Activated T-cell treated with anti-CD3 and anti-CD28 coated beads for 48 hours (primary cell): ENCODE data around the gene OR5K2.

ENCODE experiments used
- DNase-seq: peaks from one replicate; pipeline ENCODE4 v3.0.0-alpha.2; 2020; ENCODE audit warnings: low read depth

The OR5K2 gene

GRCh38 chr3:98497381-98497780 is at the start of gene OR5K2:
Gene OR5K2, plus strand, starts transcription at chr3:98497681. Its CDS starts 0 bp downstream, at chr3:98497681.
- DNase-seq, result no peak

GRCh38 chr3:98449606-98450193 is 47.8 kb upstream of the OR5K2 start:
- no peak for DNase-seq

GRCh38 chr3:98450372-98450771 is 47.1 kb upstream of the OR5K2 start:
- no peak for DNase-seq

- no peak for DNase-seq
Measured at GRCh38 chr3:98453827-98454226, 43.7 kb upstream of the OR5K2 start.

- no peak for DNase-seq
Measured at GRCh38 chr3:98454929-98455328, 42.6 kb upstream of the OR5K2 start.

- DNase-seq, result no peak
Measured at GRCh38 chr3:98457543-98457942, 39.9 kb upstream of the OR5K2 start.

GRCh38 chr3:98460220-98460619 is 37.3 kb upstream of the OR5K2 start:
- DNase-seq, result no peak

- no peak for DNase-seq
Measured at GRCh38 chr3:98462901-98463300, 34.6 kb upstream of the OR5K2 start, which contains the start of gene OR5K1. Gene OR5K1, plus strand, starts transcription at chr3:98463201. Its CDS starts 6,376 bp downstream, at chr3:98469577.

GRCh38 chr3:98482717-98483482 is 14.6 kb upstream of the OR5K2 start:
- DNase-seq, result no peak

- no peak for DNase-seq
Measured at GRCh38 chr3:98483626-98484025, 13.9 kb upstream of the OR5K2 start.

GRCh38 chr3:98500019-98500418 is 2.5 kb downstream of the OR5K2 start:
- DNase-seq, result no peak

GRCh38 chr3:98501270-98501669 is 3.8 kb downstream of the OR5K2 start:
- DNase-seq, result no peak

- no peak for DNase-seq
Measured at GRCh38 chr3:98501863-98502576, 4.5 kb downstream of the OR5K2 start.

GRCh38 chr3:98504539-98504938 is 7.1 kb downstream of the OR5K2 start:
- no peak for DNase-seq

GRCh38 chr3:98508582-98508981 is 11.1 kb downstream of the OR5K2 start:
- DNase-seq, result no peak

GRCh38 chr3:98512576-98512975 is 15.1 kb downstream of the OR5K2 start:
- no peak for DNase-seq

- DNase-seq, result peak; percentile 25
Measured at GRCh38 chr3:98513091-98513511, 15.6 kb downstream of the OR5K2 start.

- DNase-seq, result no peak
Measured at GRCh38 chr3:98513736-98514135, 16.3 kb downstream of the OR5K2 start.

- DNase-seq, result no peak
Measured at GRCh38 chr3:98514948-98515347, 17.5 kb downstream of the OR5K2 start.

GRCh38 chr3:98518816-98519215 is 21.3 kb downstream of the OR5K2 start:
- DNase-seq, result no peak

- no peak for DNase-seq
Measured at GRCh38 chr3:98519351-98519750, 21.9 kb downstream of the OR5K2 start.

GRCh38 chr3:98521897-98522543 is 24.5 kb downstream of the OR5K2 start:
- DNase-seq, result peak; percentile 50
